ENCODE measurements around the gene CCDC57. TPM values are rescaled to one million over a fixed set of nuclear protein-coding genes. Genes with fewer than 3 reads are reported as not detected.

Gene CCDC57
- total and polyA plus RNA-seq, 2 of the 4 experiments (the other 2 are of a cell fraction): 7.3 to 31.3 TPM

DNA sequence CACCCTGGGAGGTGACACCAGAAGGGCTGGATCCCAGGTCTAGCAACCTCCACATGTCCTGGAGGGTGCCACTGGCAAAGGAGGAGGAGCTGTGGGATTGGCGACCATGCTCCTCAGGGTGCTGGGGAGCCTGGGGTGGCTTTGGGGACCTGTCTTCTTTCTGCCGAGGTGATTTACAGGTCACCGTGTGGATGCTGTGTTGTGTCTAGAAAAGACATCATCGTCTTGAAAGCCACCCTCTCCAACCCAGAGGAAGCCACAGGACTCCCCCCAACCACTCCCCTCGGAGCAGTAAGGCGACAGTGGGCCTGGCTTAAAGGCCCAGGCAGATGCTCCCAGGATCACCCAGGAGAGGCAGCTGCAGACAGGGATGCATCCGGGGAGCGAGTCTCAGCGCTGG, 84.9 kb downstream of the CCDC57 start:
- no peak overlapping the region for H4K5ac ChIP-seq (ENCODE audit: low read depth, low read length)
- no peak overlapping the region for H2BK20ac ChIP-seq (ENCODE audit: low read depth, low read length)
- no peak overlapping the region for H2BK5ac ChIP-seq (ENCODE audit: low read depth, low read length, poor library complexity, severe bottlenecking)
- no peak overlapping the region for H3K56ac ChIP-seq (ENCODE audit: extremely low read depth, insufficient read depth, low read length)
- TF ChIP-seq NFE2L2 (IDR thresholded peaks at IDR 0.05; ENCODE audit: low read depth, low read length): no peak
- TF ChIP-seq FOS (IDR thresholded peaks at IDR 0.05; ENCODE audit: low read depth, low read length): no peak
- no peak for TF ChIP-seq POLR2A (IDR thresholded peaks at IDR 0.05; ENCODE audit: low read depth, low read length)
- TF ChIP-seq, protein P1, sequence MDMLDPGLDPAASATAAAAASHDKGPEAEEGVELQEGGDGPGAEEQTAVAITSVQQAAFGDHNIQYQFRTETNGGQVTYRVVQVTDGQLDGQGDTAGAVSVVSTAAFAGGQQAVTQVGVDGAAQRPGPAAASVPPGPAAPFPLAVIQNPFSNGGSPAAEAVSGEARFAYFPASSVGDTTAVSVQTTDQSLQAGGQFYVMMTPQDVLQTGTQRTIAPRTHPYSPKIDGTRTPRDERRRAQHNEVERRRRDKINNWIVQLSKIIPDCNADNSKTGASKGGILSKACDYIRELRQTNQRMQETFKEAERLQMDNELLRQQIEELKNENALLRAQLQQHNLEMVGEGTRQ (IDR thresholded peaks at IDR 0.05; ENCODE audit: low read depth, low read length): no peak
- TF ChIP-seq BHLHE40 (IDR thresholded peaks at IDR 0.05; ENCODE audit: low read depth, low read length): no peak
- TF ChIP-seq CEBPB (IDR thresholded peaks at IDR 0.05; ENCODE audit: low read depth, low read length): no peak
- no peak overlapping the region for H3K23ac ChIP-seq (ENCODE audit: low read depth, low read length)
- no peak overlapping the region for H3K4me2 ChIP-seq (ENCODE audit: low read depth, low read length)
- ATAC-seq (ENCODE audit: low read depth) (no peak), DNase-seq (no peak)
- H2AK9ac ChIP-seq (replicated peaks; ENCODE audit: low read depth, low read length, poor library complexity): no peak overlapping the region
- dilution Hi-C loops (cut with HindIII; ENCODE audit: low sequenced_read_pairs, unreplicated experiment) (no loop called here), intact Hi-C loops (cut with micrococcal nuclease) (no loop called here), in situ Hi-C loops (cut with MboI; ENCODE audit: low sequenced_read_pairs) (no loop called here)
- no peak overlapping the region for H3K27ac ChIP-seq (ENCODE audit: insufficient read depth, low read length)
- H3K4ac ChIP-seq (ENCODE audit: low read depth, low read length): no peak overlapping the region
- no peak overlapping the region for H4K8ac ChIP-seq (ENCODE audit: low read depth in 2 of 2, low read length in 2 of 2)
- no peaks in the 10 kb centered on the region for H3K9me3 ChIP-seq (ENCODE audit: control insufficient read depth, insufficient read depth, low read length)
- H3K14ac ChIP-seq (replicated peaks; ENCODE audit: low read depth, low read length): no peak overlapping the region
- no peaks in the 10 kb centered on the region for H3K4me1 ChIP-seq (ENCODE audit: control insufficient read depth, insufficient read depth, low read length)
- no peak overlapping the region for H2BK15ac ChIP-seq (ENCODE audit: low read depth, low read length)
- H3K36me3 ChIP-seq (ENCODE audit: control insufficient read depth, insufficient read depth, low read length): peaks cover 8% of the 10 kb centered on the region
- H4K20me1 ChIP-seq (ENCODE audit: insufficient read depth, low read length): no peaks in the 10 kb centered on the region
- no peak overlapping the region for H3K18ac ChIP-seq (ENCODE audit: low read depth, low read length)
- ChIA-PET CTCF (no interaction called here), POLR2A (ENCODE audit: unreplicated experiment) (no interaction called here)
- H4K91ac ChIP-seq (ENCODE audit: insufficient read depth, low read depth, low read length): no peak overlapping the region
- no TSS peak for BruUV-seq (replicated peaks)
- H2AK5ac ChIP-seq (ENCODE audit: low read depth, low read length): no peak overlapping the region
- no peaks in the 10 kb centered on the region for H3K79me1 ChIP-seq (ENCODE audit: low read depth in 1 of 2, low read length in 2 of 2)
- H3K27me3 ChIP-seq (ENCODE audit: control insufficient read depth, insufficient read depth, low read length): no peaks in the 10 kb centered on the region
- H3K9me1 ChIP-seq (ENCODE audit: insufficient read depth, low read length): 0 out of 2 replicates have a peak, but pooled peaks cover 2% of the 10 kb centered on the region
- H2BK120ac ChIP-seq (ENCODE audit: low read depth, low read length): no peak overlapping the region
- H2AFZ ChIP-seq (replicated peaks; ENCODE audit: low read length, poor library complexity): no peak overlapping the region
- H3K4me3 ChIP-seq (ENCODE audit: insufficient read depth, low read depth, low read length): no peak overlapping the region
- WGBS, 2 experiments (ENCODE audit: extremely low coverage in 2 of 2, insufficient read length in 1 of 2): 88% methylated on average over 3 of the region's 9 CpGs; no CpG with 5 or more reads in 1 of the 2 experiments
- no peak overlapping the region for H3K9ac ChIP-seq (ENCODE audit: low read depth, low read length)

All from IMR-90 (cell line).